Activated CD4-positive, alpha-beta T cell treated with anti-CD3 and anti-CD28 coated beads for 1 hour (primary cell): ENCODE data around the gene ETS1.

Source experiments
- DNase-seq: peaks from one replicate; pipeline ENCODE4 v3.0.0-alpha.2; 2020

The ETS1 gene

DNA sequence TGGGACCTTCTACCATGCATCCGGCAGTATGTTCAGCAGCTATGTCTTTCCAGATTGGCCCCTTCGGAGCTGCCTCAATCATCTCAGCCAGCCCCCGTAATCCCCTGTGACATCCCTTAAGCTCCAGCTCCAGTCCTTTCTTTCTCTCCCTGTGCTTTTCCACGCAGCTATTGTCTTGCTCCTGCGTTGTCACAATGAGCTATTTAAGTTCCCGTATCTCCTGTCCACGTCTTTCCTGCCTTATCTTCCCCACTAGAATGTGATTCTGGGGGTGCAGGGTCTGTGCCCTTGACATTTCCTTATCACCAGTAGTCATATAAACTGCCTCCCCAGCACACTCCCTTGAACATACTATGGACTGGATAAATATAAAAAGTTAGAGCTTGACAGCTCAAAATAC, 5.1 kb upstream of the ETS1 start:
- DNase-seq, result no peak

DNA sequence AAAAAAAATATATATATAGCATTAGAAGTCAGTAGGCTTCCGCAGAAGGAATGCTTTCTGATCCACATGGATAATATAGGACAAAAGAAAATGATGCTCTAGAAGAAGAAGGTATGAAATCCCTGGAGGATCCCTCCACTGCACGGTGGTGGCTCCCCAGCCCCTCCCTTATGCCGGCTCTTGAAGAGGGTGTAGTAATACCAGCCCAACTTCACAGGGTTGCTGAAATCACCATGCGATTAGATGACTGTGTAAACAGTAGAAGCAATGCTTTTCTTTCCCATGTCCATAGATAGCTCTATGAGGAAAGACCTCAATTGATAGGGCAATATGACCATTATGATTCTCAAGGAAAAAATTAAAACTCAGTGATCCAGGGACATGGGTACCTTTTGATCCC, 3.2 kb upstream of the ETS1 start:
- DNase-seq, result no peak

GRCh38 chr11:128589998-128590397, 2.6 kb upstream of the ETS1 start:
- DNase-seq, result no peak

- no peak for DNase-seq
These were observed 735 bp upstream of the ETS1 start for GRCh38 chr11:128588093-128588492.

DNA sequence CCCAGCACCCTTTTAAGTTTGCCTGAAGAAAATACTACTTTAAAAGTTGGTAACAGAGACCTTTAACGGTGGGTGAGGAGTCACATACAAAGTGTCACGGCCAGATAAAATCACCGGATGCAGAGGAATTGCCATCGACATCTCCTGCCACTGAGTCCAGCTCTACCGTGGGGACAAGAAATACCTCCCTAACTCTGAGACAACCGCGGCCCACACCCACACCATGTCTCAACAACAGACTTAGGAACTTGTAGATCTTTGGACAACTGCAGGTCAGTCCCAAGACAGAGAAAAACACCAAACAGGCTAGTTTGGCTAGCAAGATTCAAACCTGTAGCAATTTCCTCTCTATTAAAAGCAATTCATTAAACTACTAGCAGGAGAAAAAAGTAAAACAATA, 669 bp downstream of the ETS1 start:
- no peak for DNase-seq

DNA sequence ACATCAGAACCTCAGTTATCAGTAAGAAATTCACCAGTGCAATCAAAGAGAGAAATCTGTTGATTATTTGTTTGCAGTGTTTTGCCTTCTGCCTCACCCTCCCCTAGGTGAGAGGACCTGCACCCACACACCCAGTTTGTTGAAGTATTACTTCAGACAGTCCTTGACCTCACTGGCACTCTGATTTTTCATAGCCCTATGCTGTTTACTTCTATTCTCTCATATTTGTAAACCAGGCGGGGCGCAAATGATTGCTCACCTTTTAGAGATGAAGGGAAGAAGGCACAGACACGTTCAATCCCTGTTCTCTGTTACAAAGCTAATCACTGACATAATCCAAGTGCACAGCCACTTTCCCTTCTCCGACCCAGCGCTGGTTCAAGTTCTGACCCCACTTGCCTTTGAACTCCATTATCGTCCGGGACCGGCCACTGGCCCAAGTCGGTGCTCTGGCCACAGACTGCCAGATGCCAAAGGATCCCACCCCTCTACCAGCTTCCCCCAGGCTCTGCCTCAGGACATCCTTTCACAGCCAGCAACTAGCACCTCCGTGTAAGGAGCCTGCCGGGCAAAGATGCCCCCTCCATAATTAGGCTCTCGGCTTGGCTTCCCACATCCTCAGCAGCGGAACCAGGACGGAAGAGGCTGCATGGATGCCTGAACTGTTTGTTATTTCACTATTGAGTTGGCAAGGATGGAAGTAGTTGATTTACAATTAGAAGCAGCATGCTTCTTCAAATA, 1.7 kb downstream of the ETS1 start:
- no peak for DNase-seq

- no peak for DNase-seq
These were observed 3.1 kb downstream of the ETS1 start for GRCh38 chr11:128584253-128584652.

GRCh38 chr11:128582496-128583366, 4.6 kb downstream of the ETS1 start:
- DNase-seq, result no peak

GRCh38 chr11:128581561-128582272, 5.6 kb downstream of the ETS1 start:
- DNase-seq, result no peak

DNA sequence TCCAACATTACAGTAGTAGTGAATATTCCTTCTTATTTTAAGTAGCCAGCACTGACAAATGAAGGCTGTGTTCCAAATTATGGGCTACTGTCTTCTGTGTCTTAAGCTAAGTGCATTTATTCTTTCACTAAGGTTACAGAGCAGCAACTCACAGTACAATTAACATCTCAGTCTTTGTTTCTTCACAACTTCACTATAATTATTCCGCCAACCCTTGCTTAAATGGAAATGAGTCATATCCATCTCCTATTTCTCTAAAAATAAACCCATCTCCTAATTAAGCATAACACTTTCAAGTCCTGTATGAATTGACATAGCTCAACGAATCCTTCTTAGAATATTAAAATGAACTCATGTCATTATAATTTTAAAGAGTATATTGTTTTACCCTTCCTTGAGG, 6.7 kb downstream of the ETS1 start:
- DNase-seq, result no peak

DNA sequence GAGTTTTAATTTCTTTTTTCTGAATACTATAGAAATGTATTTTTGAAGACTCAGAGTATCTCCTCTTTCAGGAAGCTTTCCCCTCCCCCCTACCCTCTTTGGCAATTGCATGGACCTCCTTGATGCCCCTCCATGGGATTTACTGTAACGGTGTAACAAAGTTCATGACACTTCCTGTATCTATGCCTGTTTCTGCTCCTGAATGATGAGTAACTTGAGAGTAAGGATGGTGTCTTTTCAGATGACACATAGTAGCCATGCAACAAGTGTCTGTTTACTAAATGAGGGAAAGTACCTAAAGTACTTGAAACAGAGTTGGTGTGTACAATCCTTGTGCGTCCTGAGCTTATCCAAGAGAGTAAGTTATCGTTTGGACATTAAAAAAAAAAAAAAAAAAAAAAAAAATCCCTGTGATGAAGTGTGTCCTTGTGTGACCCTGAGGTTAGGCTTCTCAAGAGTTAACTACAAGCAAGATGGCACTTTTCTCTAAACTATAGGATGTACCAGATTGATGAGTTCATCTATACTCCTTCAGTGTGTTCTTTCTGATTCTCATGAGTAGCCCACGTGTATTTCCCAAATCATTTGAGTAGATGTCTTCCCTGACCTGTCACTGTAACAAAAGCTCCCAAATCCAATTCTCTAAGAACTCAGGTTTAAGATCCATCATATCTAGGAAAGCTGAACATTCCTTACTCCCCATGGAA, 7.4 kb downstream of the ETS1 start:
- no peak for DNase-seq

DNA sequence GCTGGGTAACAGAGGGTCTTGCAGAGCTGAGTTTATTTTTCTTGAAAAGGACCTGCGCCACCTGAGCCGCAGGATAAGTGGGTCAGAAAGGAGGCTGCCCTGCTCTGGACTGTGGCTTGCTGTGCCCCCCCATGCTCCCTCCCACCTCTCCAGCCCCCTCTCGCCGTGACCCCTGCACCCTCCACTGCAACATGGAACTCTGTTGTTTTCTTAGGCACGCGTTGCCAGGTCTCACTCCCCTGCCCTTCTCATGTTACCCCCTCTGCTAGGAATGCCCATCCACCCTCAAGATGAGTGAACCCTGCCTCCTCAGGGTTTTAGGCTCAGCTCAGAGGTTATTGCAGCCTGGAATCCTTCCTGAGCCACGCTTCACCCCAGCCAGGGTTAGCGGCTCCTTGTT, 10.8 kb downstream of the ETS1 start:
- DNase-seq, result no peak

GRCh38 chr11:128575961-128576350, 11.4 kb downstream of the ETS1 start:
- no peak for DNase-seq

- DNase-seq, result no peak
These were observed 12.0 kb downstream of the ETS1 start for GRCh38 chr11:128575174-128575960.

DNA sequence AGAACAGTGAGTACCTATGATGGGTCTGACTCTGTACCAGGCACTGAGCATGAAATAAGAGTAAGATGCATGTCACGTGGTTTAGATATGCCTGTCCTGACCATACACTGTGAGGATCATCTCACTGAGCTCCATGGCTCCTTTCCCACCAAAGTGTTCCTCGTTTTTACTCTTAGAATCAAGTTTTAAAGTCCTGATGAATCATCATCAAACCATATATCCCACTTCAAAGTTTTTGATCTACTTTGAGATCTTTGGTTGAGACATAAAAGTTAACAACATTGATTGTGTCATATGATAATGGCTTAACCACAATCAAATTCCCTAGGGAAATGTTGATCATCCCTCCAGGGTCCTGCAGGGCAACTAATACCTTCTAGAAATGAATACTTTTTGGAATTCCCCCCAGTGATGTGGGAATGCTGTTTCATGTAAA, 12.8 kb downstream of the ETS1 start:
- no peak for DNase-seq

- no peak for DNase-seq
These were observed 13.7 kb downstream of the ETS1 start for GRCh38 chr11:128573638-128574037.

GRCh38 chr11:128572965-128573364, 14.4 kb downstream of the ETS1 start:
- DNase-seq, result no peak

- DNase-seq, result no peak
These were observed 16.7 kb downstream of the ETS1 start for GRCh38 chr11:128570632-128571031.

GRCh38 chr11:128569291-128569690, 18.1 kb downstream of the ETS1 start:
- no peak for DNase-seq

- DNase-seq, result no peak
These were observed 19.1 kb downstream of the ETS1 start for GRCh38 chr11:128568166-128568778.

- no peak for DNase-seq
These were observed 20.2 kb downstream of the ETS1 start for GRCh38 chr11:128567130-128567529.

- no peak for DNase-seq
These were observed 21.5 kb downstream of the ETS1 start for GRCh38 chr11:128565881-128566280.
